ENCODE data around the gene STXBP4. TPM values are rescaled to one million over a fixed set of nuclear protein-coding genes. Genes with fewer than 3 reads are reported as not detected.

The STXBP4 gene
- total RNA-seq, 1 experiment from 2014 or later: 12.0 TPM

GRCh38 chr17:55175788-55176427, 207.3 kb downstream of the STXBP4 start:
- POLR2A ChIA-PET: no interaction called here
- CTCF ChIA-PET: interaction anchor here (0.7 kb wide), 1 partner anchor 16 kb away, joined by 4 read pairs; no protein-coding TSS in a partner anchor
- Mint-ChIP-seq H3K4me3 (no peak overlapping the region), H3K27me3 (ENCODE audit: low read depth) (no peaks in the 10 kb centered on the region), H3K9me3 (peaks cover 19% of the 10 kb centered on the region), H3K27ac (no peak overlapping the region), H3K36me3 (peaks cover 17% of the 10 kb centered on the region), H3K4me1 (0 out of 2 replicates have a peak, but pooled peaks cover 3% of the 10 kb centered on the region)
- DNase-seq (ENCODE audit: low spot score): no peak
- TF ChIP-seq E2F4 (CRISPR knock-in tag; IDR thresholded peaks at IDR 0.05; ENCODE audit: borderline replicate concordance, low read depth): no peak
- no peak for TF ChIP-seq GRHL2 (CRISPR knock-in tag; IDR thresholded peaks at IDR 0.05; ENCODE audit: insufficient replicate concordance, severe bottlenecking)
- TF ChIP-seq MXD4 (CRISPR knock-in tag; IDR thresholded peaks at IDR 0.05; ENCODE audit: borderline replicate concordance): no peak
- no peak for TF ChIP-seq MAX (CRISPR knock-in tag; IDR thresholded peaks at IDR 0.05)
- TF ChIP-seq TEAD1 (CRISPR knock-in tag; IDR thresholded peaks at IDR 0.05): no peak
- TF ChIP-seq ZNF512 (CRISPR knock-in tag; IDR thresholded peaks at IDR 0.05; ENCODE audit: borderline replicate concordance): no peak
- no peak for TF ChIP-seq ZBTB21 (CRISPR knock-in tag; IDR thresholded peaks at IDR 0.05; ENCODE audit: borderline replicate concordance)
- no peak for ATAC-seq

- H3K4me1 Mint-ChIP-seq: 0 out of 2 replicates have a peak, but pooled peaks cover 3% of the 10 kb centered on the region
- peak; percentile 95 for ATAC-seq
- ChIA-PET CTCF (no interaction called here), POLR2A (no interaction called here)
- peaks cover 17% of the 10 kb centered on the region for H3K36me3 Mint-ChIP-seq
- peaks cover 20% of the 10 kb centered on the region for H3K9me3 Mint-ChIP-seq
- no peak overlapping the region for H3K27ac Mint-ChIP-seq
- H3K4me3 Mint-ChIP-seq: no peak overlapping the region
- H3K27me3 Mint-ChIP-seq (ENCODE audit: low read depth): no peaks in the 10 kb centered on the region
- TF ChIP-seq ZNF396 (CRISPR knock-in tag; IDR thresholded peaks at IDR 0.05; ENCODE audit: borderline replicate concordance) (no peak), CREM (CRISPR knock-in tag; IDR thresholded peaks at IDR 0.05) (no peak), ZNF281 (CRISPR knock-in tag; IDR thresholded peaks at IDR 0.05) (no peak), ZNF263 (CRISPR knock-in tag; IDR thresholded peaks at IDR 0.05; ENCODE audit: low read depth) (no peak), ZBTB21 (CRISPR knock-in tag; IDR thresholded peaks at IDR 0.05; ENCODE audit: borderline replicate concordance) (no peak), ZNF317 (CRISPR knock-in tag; IDR thresholded peaks at IDR 0.05; ENCODE audit: borderline replicate concordance, low read depth) (no peak)
- DNase-seq (ENCODE audit: low spot score): peak; percentile 16
Observed at GRCh38 chr17:55177159-55177854, 208.7 kb downstream of the STXBP4 start.

GRCh38 chr17:55177855-55178217, 209.3 kb downstream of the STXBP4 start:
- DNase-seq (ENCODE audit: low spot score) (no peak), ATAC-seq (no peak)
- H3K27me3 Mint-ChIP-seq (ENCODE audit: low read depth): no peaks in the 10 kb centered on the region
- H3K4me3 Mint-ChIP-seq: no peak overlapping the region
- H3K9me3 Mint-ChIP-seq: peaks cover 24% of the 10 kb centered on the region
- 0 out of 2 replicates have a peak, but pooled peaks cover 3% of the 10 kb centered on the region for H3K4me1 Mint-ChIP-seq
- H3K27ac Mint-ChIP-seq: no peak overlapping the region
- H3K36me3 Mint-ChIP-seq: peaks cover 17% of the 10 kb centered on the region
- ChIA-PET CTCF (no interaction called here), POLR2A (no interaction called here)
- TF ChIP-seq RORB (CRISPR knock-in tag; IDR thresholded peaks at IDR 0.05): no peak
- no peak for TF ChIP-seq FOXP1 (CRISPR knock-in tag; IDR thresholded peaks at IDR 0.05; ENCODE audit: borderline replicate concordance)
- TF ChIP-seq PRRX2 (CRISPR knock-in tag; IDR thresholded peaks at IDR 0.05): no peak
- no peak for TF ChIP-seq FOXP4 (CRISPR knock-in tag; IDR thresholded peaks at IDR 0.05)
- TF ChIP-seq SOX15 (CRISPR knock-in tag; IDR thresholded peaks at IDR 0.05): no peak
- no peak for TF ChIP-seq ATF3 (CRISPR knock-in tag; conservative IDR thresholded peaks at IDR 0.05)
- no peak for TF ChIP-seq TCF7 (CRISPR knock-in tag; IDR thresholded peaks at IDR 0.05; ENCODE audit: low read depth)
- TF ChIP-seq MYBL2 (CRISPR knock-in tag; IDR thresholded peaks at IDR 0.05): no peak

Data from WTC11 (cell line).